ENCODE results near the gene YPEL3. TPM values are rescaled to one million over a fixed set of nuclear protein-coding genes. Genes with fewer than 3 reads are reported as not detected.

The YPEL3 gene
- total RNA-seq, 1 donor from 2014 or later: 57.9 TPM

GRCh38 chr16:30114411-30114810 is 18.4 kb upstream of the YPEL3 start:
- no peak for TF ChIP-seq CTCF (IDR thresholded peaks at IDR 0.05; ENCODE audit: partially characterized antibody, unreplicated experiment)
- DNase-seq: no peak

GRCh38 chr16:30113711-30114333 is 17.8 kb upstream of the YPEL3 start:
- H3K4me3 Mint-ChIP-seq (ENCODE audit: unreplicated experiment): no peak overlapping the region
- H3K9me3 Mint-ChIP-seq (ENCODE audit: unreplicated experiment): peaks cover 6% of the 10 kb centered on the region
- TF ChIP-seq CTCF (IDR thresholded peaks at IDR 0.05; ENCODE audit: partially characterized antibody, unreplicated experiment): no peak
- H3K4me1 Mint-ChIP-seq (ENCODE audit: low read depth, unreplicated experiment): peaks cover 3% of the 10 kb centered on the region
- peaks cover 3% of the 10 kb centered on the region for H3K27me3 Mint-ChIP-seq (ENCODE audit: unreplicated experiment)
- no peaks in the 10 kb centered on the region for H3K36me3 Mint-ChIP-seq (ENCODE audit: unreplicated experiment)
- no peak overlapping the region for H3K27ac Mint-ChIP-seq (ENCODE audit: unreplicated experiment)
- DNase-seq: no peak

More at GRCh38 chr16:30114411-30114810, 18.4 kb upstream of the YPEL3 start:
- Mint-ChIP-seq H3K9me3 (ENCODE audit: unreplicated experiment) (peaks cover 6% of the 10 kb centered on the region), H3K27me3 (ENCODE audit: unreplicated experiment) (peaks cover 3% of the 10 kb centered on the region), H3K36me3 (ENCODE audit: unreplicated experiment) (no peaks in the 10 kb centered on the region), H3K27ac (ENCODE audit: unreplicated experiment) (no peak overlapping the region), H3K4me1 (ENCODE audit: low read depth, unreplicated experiment) (peaks cover 3% of the 10 kb centered on the region), H3K4me3 (ENCODE audit: unreplicated experiment) (no peak overlapping the region)

- peak within 1 kb of the TSS; percentile 30 for H3K4me3 Mint-ChIP-seq (ENCODE audit: unreplicated experiment)
- H3K9me3 Mint-ChIP-seq (ENCODE audit: unreplicated experiment): peaks cover 6% of the 10 kb centered on the region
- no peaks in the 10 kb centered on the region for H3K36me3 Mint-ChIP-seq (ENCODE audit: unreplicated experiment)
- H3K4me1 Mint-ChIP-seq (ENCODE audit: low read depth, unreplicated experiment): peaks cover 3% of the 10 kb centered on the region
- peaks cover 3% of the 10 kb centered on the region for H3K27me3 Mint-ChIP-seq (ENCODE audit: unreplicated experiment)
- peak; percentile 20 for TF ChIP-seq CTCF (IDR thresholded peaks at IDR 0.05; ENCODE audit: partially characterized antibody, unreplicated experiment)
- DNase-seq: no peak
- H3K27ac Mint-ChIP-seq (ENCODE audit: unreplicated experiment): no peak within 1 kb of the TSS
Measured at GRCh38 chr16:30113031-30113710, 17.2 kb upstream of the YPEL3 start, which contains the start of gene GDPD3. GDPD3 (minus strand) TSS chr16:30113537; CDS start chr16:30113478, 59 bp downstream.

- peak; percentile 76 for DNase-seq
- H3K9me3 Mint-ChIP-seq (ENCODE audit: unreplicated experiment): peaks cover 8% of the 10 kb centered on the region
- peaks cover 3% of the 10 kb centered on the region for H3K4me1 Mint-ChIP-seq (ENCODE audit: low read depth, unreplicated experiment)
- no peak overlapping the region for H3K4me3 Mint-ChIP-seq (ENCODE audit: unreplicated experiment)
- H3K36me3 Mint-ChIP-seq (ENCODE audit: unreplicated experiment): no peaks in the 10 kb centered on the region
- H3K27ac Mint-ChIP-seq (ENCODE audit: unreplicated experiment): no peak overlapping the region
- H3K27me3 Mint-ChIP-seq (ENCODE audit: unreplicated experiment): peaks cover 3% of the 10 kb centered on the region
- peak; percentile 72 for TF ChIP-seq CTCF (IDR thresholded peaks at IDR 0.05; ENCODE audit: partially characterized antibody, unreplicated experiment)
Measured at GRCh38 chr16:30112197-30113030, 16.4 kb upstream of the YPEL3 start.
